IMR-90 (cell line): Measurements from ENCODE around the gene POLR3A. TPM values are rescaled to one million over a fixed set of nuclear protein-coding genes. Genes with fewer than 3 reads are reported as not detected.

Source experiments
- ATAC-seq: fragments of 200-7000 bp; cut with Tn5 transposase; 2 replicates; pipeline ENCODE4 v1.9.1; 2020; ENCODE audit warnings: low read depth, mild to moderate bottlenecking, moderate library complexity
- BruUV-seq: library from RNA; stranded (reverse); fragments of 400-500 nt; replicated peaks from 2 replicates; lab custom pipeline; 2021; lab: Mats Ljungman, UMichigan
- CTCF ChIA-PET: fragments of 300-600 bp; formaldehyde crosslinking; extraction: SDS; loops from one replicate; lab custom pipeline; 2021; ENCODE audit warnings: antibody characterized with exemption; lab: Yijun Ruan, JAX
- POLR2A ChIA-PET: fragments of 300-600 bp; sonication (Branson Sonifier 250); formaldehyde crosslinking; loops from one replicate; lab custom pipeline; 2022; ENCODE audit warnings: antibody characterized with exemption; ENCODE audit not compliant: unreplicated experiment; lab: Charles Lee
- DNase-seq: peaks from one replicate; pipeline ENCODE4 v3.0.0; 2013
- H2AFZ ChIP-seq: replicated peaks from 2 replicates; pipeline ENCODE3; 2013; ENCODE audit warnings: low read length, mild to moderate bottlenecking; ENCODE audit not compliant: poor library complexity
- H2AK5ac ChIP-seq: 2 replicates; pipeline ENCODE4 v1.6.1; 2013; ENCODE audit warnings: low read depth, low read length, inconsistent platforms
- H2AK9ac ChIP-seq: replicated peaks from 2 replicates; pipeline ENCODE3; 2013; ENCODE audit warnings: mild to moderate bottlenecking, low read depth, low read length, moderate library complexity; ENCODE audit not compliant: poor library complexity
- H2BK120ac ChIP-seq: 2 replicates; pipeline ENCODE4 v1.6.1; 2013; ENCODE audit warnings: low read depth, low read length, inconsistent platforms
- H2BK15ac ChIP-seq: 3 replicates; pipeline ENCODE4 v1.6.1; 2013; ENCODE audit warnings: low read depth, low read length, inconsistent platforms
- H2BK20ac ChIP-seq: 2 replicates; pipeline ENCODE4 v1.6.1; 2013; ENCODE audit warnings: low read depth, mild to moderate bottlenecking, inconsistent platforms, low read length, moderate library complexity
- H2BK5ac ChIP-seq: 2 replicates; pipeline ENCODE4 v1.6.1; 2013; ENCODE audit warnings: mild to moderate bottlenecking, low read depth, low read length, inconsistent platforms; ENCODE audit not compliant: poor library complexity, severe bottlenecking
- H3K14ac ChIP-seq: replicated peaks from 2 replicates; pipeline ENCODE4 v1.6.1; 2013; ENCODE audit warnings: low read depth, low read length, inconsistent platforms
- H3K18ac ChIP-seq: 2 replicates; pipeline ENCODE4 v1.6.1; 2013; ENCODE audit warnings: low read depth, low read length, control low read depth
- H3K23ac ChIP-seq: 2 replicates; pipeline ENCODE4 v1.6.1; 2013; ENCODE audit warnings: low read depth, low read length, inconsistent platforms
- H3K27ac ChIP-seq: 2 replicates; pipeline ENCODE4 v1.5.1; 2013; ENCODE audit warnings: mild to moderate bottlenecking, control low read depth, low read length; ENCODE audit not compliant: insufficient read depth
- H3K27me3 ChIP-seq: 2 replicates; pipeline ENCODE4 v1.6.1; 2013; ENCODE audit warnings: low read length; ENCODE audit not compliant: control insufficient read depth, insufficient read depth
- H3K36me3 ChIP-seq: 2 replicates; pipeline ENCODE4 v1.6.1; 2013; ENCODE audit warnings: low read length, mixed read lengths; ENCODE audit not compliant: control insufficient read depth, insufficient read depth
- H3K4ac ChIP-seq: 2 replicates; pipeline ENCODE4 v1.6.1; 2013; ENCODE audit warnings: low read depth, low read length, inconsistent platforms
- H3K4me1 ChIP-seq: 2 replicates; pipeline ENCODE4 v1.6.1; 2013; ENCODE audit warnings: low read length, mixed read lengths; ENCODE audit not compliant: control insufficient read depth, insufficient read depth
- H3K4me2 ChIP-seq: 2 replicates; pipeline ENCODE4 v1.6.1; 2013; ENCODE audit warnings: low read depth, mild to moderate bottlenecking, control low read depth, low read length, moderate library complexity
- H3K4me3 ChIP-seq: 2 replicates; pipeline ENCODE4 v1.5.1; 2013; ENCODE audit warnings: low read depth, mild to moderate bottlenecking, control low read depth, low read length, moderate library complexity; ENCODE audit not compliant: insufficient read depth
- H3K56ac ChIP-seq: 2 replicates; pipeline ENCODE4 v1.6.1; 2013; ENCODE audit warnings: low read length, inconsistent platforms; ENCODE audit not compliant: insufficient read depth; ENCODE audit errors: extremely low read depth
- H3K79me1 ChIP-seq, 2 experiments: 2 replicates each; pipeline ENCODE4 v1.6.1; 2013; ENCODE audit warnings: low read length in 2 of 2, inconsistent platforms in 1 of 2, low read depth in 1 of 2
- H3K9ac ChIP-seq: 2 replicates; pipeline ENCODE4 v1.6.1; 2013; ENCODE audit warnings: low read depth, low read length, control low read depth
- H3K9me1 ChIP-seq: 2 replicates; pipeline ENCODE4 v1.6.1; 2013; ENCODE audit warnings: low read length, inconsistent platforms; ENCODE audit not compliant: insufficient read depth
- H3K9me3 ChIP-seq: 2 replicates; pipeline ENCODE4 v1.6.1; 2013; ENCODE audit warnings: low read length; ENCODE audit not compliant: control insufficient read depth, insufficient read depth
- H4K20me1 ChIP-seq: 2 replicates; pipeline ENCODE4 v1.6.1; 2013; ENCODE audit warnings: low read length, inconsistent platforms; ENCODE audit not compliant: insufficient read depth
- H4K5ac ChIP-seq: 2 replicates; pipeline ENCODE4 v1.6.1; 2013; ENCODE audit warnings: mild to moderate bottlenecking, low read depth, low read length, control low read depth
- H4K8ac ChIP-seq, 2 experiments: 2 replicates each; pipeline ENCODE4 v1.6.1; 2013; ENCODE audit warnings: low read depth in 2 of 2, low read length in 2 of 2, control low read depth in 1 of 2, inconsistent platforms in 1 of 2
- H4K91ac ChIP-seq: 2 replicates; pipeline ENCODE4 v1.6.1; 2013; ENCODE audit warnings: low read depth, low read length, inconsistent platforms; ENCODE audit not compliant: insufficient read depth
- CTCF ChIP-seq: conservative IDR thresholded peaks from 2 replicates; pipeline ENCODE4 v1.5.1; 2012; ENCODE audit warnings: mild to moderate bottlenecking, low read depth, low read length, improper control_type of control experiment
- MAZ ChIP-seq: IDR thresholded peaks from 2 replicates; pipeline ENCODE4 v1.6.1; 2012; ENCODE audit warnings: low read depth, mild to moderate bottlenecking, low read length, improper control_type of control experiment, moderate library complexity, borderline replicate concordance
- RAD21 ChIP-seq: IDR thresholded peaks from 2 replicates; pipeline ENCODE4 v1.6.1; 2012; ENCODE audit warnings: low read length, improper control_type of control experiment
- RCOR1 ChIP-seq: IDR thresholded peaks from 2 replicates; pipeline ENCODE4 v1.6.1; 2012; ENCODE audit warnings: mild to moderate bottlenecking, low read length, improper control_type of control experiment; ENCODE audit not compliant: insufficient replicate concordance
- RFX5 ChIP-seq: IDR thresholded peaks from 2 replicates; pipeline ENCODE4 v1.8.0; 2012; ENCODE audit warnings: low read depth, mild to moderate bottlenecking, low read length, moderate library complexity
- WGBS, 2 experiments: methylation state at CpG; one replicate each; pipeline versions ENCODE4 v1.1.5 to v1.1.7; 2013; ENCODE audit warnings: missing lambda C conversion rate in 2 of 2; ENCODE audit not compliant: insufficient read length in 1 of 2; ENCODE audit errors: extremely low coverage in 2 of 2; 5-methylcytosine and 5-hydroxymethylcytosine counted together
- dilution Hi-C: fragments of 300-500 bp; cut with HindIII; formaldehyde crosslinking; loops from one replicate; pipeline ENCODE4 v1.14.3; 2018; ENCODE audit warnings: low sequenced_read_pairs; ENCODE audit not compliant: unreplicated experiment
- in situ Hi-C: fragments of 300-500 bp; cut with MboI; formaldehyde crosslinking; loops from 3 replicates; pipeline ENCODE4 v1.14.3; 2019; ENCODE audit warnings: low sequenced_read_pairs, inconsistent platforms, mixed read lengths
- intact Hi-C: fragments of 100-400 bp; cut with micrococcal nuclease; formaldehyde crosslinking; loops from 2 replicates; pipeline ENCODE4 v1.10.0; 2022
- polyA plus RNA-seq, 3 experiments: library from polyadenylated mRNA; depleted of rRNA; stranded (reverse); fragments of >200 nt; gene quantifications; 2 replicates each; pipeline ENCODE4 v1.2.3, GENCODE V29; 2012; ENCODE audit warnings: low replicate concordance in 1 of 3
- total RNA-seq: library from RNA; depleted of rRNA; stranded (reverse); fragments of >200 nt; gene quantifications from 2 replicates; pipeline ENCODE4 v1.2.3, GENCODE V29; 2012
- TF ChIP-seq, protein P1 (sequence below): fragments of 150-350 bp; IDR thresholded peaks from 2 replicates; pipeline ENCODE4 v1.6.1; 2016; ENCODE audit warnings: low read depth, mild to moderate bottlenecking, low read length, moderate library complexity, borderline replicate concordance
- TF ChIP-seq, protein P2 (sequence below): fragments of 150-350 bp; IDR thresholded peaks from 2 replicates; pipeline ENCODE4 v1.6.1; 2017; ENCODE audit warnings: mild to moderate bottlenecking, antibody characterized with exemption, low read length, low read depth

POLR3A gene
- total and polyA plus RNA-seq, 2 of the 4 experiments (the other 2 are of a cell fraction) = 11.9 to 24.4 TPM

GRCh38 chr10:77981281-77981680 is 48.0 kb downstream of the POLR3A start (continued):
- TF ChIP-seq, protein P1, sequence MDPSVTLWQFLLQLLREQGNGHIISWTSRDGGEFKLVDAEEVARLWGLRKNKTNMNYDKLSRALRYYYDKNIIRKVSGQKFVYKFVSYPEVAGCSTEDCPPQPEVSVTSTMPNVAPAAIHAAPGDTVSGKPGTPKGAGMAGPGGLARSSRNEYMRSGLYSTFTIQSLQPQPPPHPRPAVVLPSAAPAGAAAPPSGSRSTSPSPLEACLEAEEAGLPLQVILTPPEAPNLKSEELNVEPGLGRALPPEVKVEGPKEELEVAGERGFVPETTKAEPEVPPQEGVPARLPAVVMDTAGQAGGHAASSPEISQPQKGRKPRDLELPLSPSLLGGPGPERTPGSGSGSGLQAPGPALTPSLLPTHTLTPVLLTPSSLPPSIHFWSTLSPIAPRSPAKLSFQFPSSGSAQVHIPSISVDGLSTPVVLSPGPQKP = no peak

DNA sequence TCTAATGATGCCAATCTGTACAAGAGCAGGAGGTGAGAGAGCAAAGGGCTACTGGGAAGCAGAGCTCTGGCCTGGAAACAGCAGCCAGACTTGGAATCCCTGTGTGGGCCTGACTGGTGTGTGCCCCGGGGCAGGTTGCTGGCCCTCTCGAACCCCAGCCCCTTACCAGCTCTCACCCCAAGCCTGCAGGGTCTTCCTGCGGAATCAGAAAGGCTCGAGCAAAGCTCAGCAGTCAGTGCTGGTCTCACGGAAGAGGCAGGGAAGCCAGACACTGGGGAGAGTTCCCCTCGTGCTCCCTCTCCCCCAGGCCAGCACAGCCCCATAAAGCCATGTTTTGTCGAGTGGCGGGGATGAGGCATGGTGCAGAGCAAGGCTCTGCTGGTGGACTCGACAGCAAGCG is 50.1 kb downstream of the POLR3A start:
- Histone ChIP-seq H4K91ac (no peak overlapping the region), H3K4me3 (no peak overlapping the region), H3K14ac (no peak overlapping the region), H3K27ac (no peak overlapping the region), H2BK15ac (no peak overlapping the region), H3K27me3 (no peaks in the 10 kb centered on the region), H2BK120ac (no peak overlapping the region), H4K20me1 (no peaks in the 10 kb centered on the region), H4K8ac (no peak overlapping the region), H3K9me1 (peaks cover 10% of the 10 kb centered on the region), H2AFZ (no peak overlapping the region), H3K56ac (no peak overlapping the region), H2AK9ac (no peak overlapping the region), H3K23ac (no peak overlapping the region), H3K79me1 (peaks cover 7 to 32% of the 10 kb centered on the region in 2 experiments; a peak in 3 of 4 replicates), H3K4me1 (peaks cover 3% of the 10 kb centered on the region; the same call in 1 of the 2 replicates), H4K5ac (no peak overlapping the region), H3K36me3 (peaks cover 63% of the 10 kb centered on the region), H3K18ac (no peak overlapping the region), H3K4ac (no peak overlapping the region), H2AK5ac (no peak overlapping the region), H3K4me2 (no peak overlapping the region), H3K9me3 (no peaks in the 10 kb centered on the region), H2BK5ac (no peak overlapping the region), H3K9ac (no peak overlapping the region), H2BK20ac (no peak overlapping the region)
- WGBS, 2 experiments = 100% methylated on average over 1 of the region's 10 CpGs; no CpG with 5 or more reads in 1 of the 2 experiments
- in situ Hi-C loops = loop anchor here (5.0 kb wide), 1 partner anchor 132 kb away; no protein-coding TSS in a partner anchor
- ChIA-PET CTCF (no interaction called here), POLR2A (no interaction called here)
- intact Hi-C loops = no loop called here
- dilution Hi-C loops = no loop called here
- no peak for ATAC-seq
- BruUV-seq = no TSS peak
- TF ChIP-seq CTCF (no peak), RFX5 (no peak), RAD21 (no peak), MAZ (no peak), RCOR1 (no peak)
- TF ChIP-seq, protein P2, sequence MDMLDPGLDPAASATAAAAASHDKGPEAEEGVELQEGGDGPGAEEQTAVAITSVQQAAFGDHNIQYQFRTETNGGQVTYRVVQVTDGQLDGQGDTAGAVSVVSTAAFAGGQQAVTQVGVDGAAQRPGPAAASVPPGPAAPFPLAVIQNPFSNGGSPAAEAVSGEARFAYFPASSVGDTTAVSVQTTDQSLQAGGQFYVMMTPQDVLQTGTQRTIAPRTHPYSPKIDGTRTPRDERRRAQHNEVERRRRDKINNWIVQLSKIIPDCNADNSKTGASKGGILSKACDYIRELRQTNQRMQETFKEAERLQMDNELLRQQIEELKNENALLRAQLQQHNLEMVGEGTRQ = no peak
- DNase-seq = no peak
